Stimulated activated CD4-positive, alpha-beta T cell treated with anti-CD3 and anti-CD28 coated beads, TNF-alpha, amount 100 ng/mL, for 4 hours (primary cell): ENCODE measurements around the gene PTTG1IP.
A peak's percentile ranks its signal among the peaks of the same experiment; 100 is the strongest.

Experiments
- DNase-seq, 3 experiments: peaks; one replicate each; pipeline ENCODE4 v3.0.0-alpha.2; 2020; ENCODE audit warnings: low read depth in 3 of 3

PTTG1IP gene

DNA sequence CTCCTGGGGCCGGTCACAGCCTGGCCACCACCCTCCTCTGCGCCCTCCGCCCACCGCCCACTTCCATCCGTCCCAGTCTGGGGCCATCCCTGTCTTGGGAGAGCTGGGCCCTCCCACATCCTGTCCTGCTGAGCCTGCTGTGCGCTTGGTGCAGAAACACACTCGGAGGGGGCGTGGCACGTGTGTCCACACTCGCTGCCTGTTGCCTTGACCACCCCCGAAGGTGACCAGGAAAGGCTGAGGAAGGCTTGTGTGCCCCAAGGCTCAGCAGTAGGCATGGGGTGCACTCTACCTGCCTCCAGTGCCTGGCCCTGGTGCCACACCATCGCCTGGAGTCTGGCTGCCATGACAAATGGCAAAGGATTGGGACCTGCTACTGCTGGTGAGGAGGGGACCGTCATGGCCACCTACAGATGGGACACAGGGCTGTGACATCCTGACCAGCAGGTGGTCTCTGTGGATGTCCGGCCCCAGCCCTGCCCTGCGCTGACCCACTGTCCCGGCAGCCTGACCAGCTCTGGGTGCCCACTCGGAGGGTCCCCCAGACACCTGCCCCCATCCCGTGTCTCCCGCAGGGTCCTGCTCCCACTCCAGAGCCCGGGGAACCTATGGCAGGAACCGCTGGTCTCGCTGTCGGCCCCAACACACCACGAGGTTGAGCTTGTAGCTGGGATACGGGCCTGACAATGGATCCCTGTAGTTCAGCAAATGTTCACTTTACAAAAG, 23.2 kb upstream of the PTTG1IP start:
- DNase-seq = no peak

DNA sequence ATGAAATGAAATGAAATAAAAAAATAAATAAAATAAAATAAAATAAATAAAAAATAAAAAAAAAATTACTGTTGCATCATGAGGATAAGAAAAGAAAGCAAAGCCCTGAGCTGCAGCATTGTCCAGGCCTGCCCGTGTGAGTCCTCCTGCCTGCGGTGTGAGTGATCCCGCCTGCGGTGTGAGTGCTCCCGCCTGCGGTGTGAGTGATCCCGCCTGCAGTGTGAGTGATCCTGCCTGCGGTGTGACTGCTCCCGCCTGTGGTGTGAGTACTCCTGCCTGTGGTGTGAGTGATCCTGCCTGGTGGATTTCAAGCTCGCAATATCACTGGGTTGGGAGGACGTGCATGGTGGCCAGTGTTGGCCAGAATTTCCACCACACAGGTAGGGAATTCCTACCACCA, 22.4 kb upstream of the PTTG1IP start:
- DNase-seq = no peak

DNA sequence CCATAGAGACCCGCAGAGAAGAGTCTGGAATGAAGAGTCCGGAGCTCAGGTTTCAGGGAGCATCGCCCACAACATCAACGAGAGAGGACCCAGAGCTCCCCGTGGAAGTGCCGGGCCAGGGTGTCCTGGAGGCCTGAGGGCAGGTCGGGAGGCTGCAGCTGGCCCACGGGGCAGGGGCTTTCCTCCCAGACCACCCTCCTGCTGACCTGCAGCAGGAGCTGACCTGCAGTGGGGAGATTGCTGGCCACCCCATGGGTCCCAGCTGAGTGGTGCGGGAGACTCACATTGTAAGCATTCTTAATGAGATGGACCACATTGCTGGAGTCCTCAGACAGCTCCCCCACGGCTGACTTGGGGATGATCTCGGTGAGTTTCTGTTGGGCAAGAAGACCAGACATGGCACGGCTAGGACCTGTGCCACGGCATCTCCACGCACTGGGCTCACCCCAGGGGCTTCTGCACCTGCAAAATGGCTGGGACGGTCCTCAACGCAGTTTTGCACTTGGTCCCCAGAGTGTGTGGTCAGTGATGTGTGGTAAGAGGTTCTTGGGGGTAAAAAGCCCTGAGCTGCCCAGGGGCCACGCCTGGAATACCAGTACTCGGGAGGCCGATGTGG, 21.3 kb upstream of the PTTG1IP start:
- DNase-seq = no peak

DNA sequence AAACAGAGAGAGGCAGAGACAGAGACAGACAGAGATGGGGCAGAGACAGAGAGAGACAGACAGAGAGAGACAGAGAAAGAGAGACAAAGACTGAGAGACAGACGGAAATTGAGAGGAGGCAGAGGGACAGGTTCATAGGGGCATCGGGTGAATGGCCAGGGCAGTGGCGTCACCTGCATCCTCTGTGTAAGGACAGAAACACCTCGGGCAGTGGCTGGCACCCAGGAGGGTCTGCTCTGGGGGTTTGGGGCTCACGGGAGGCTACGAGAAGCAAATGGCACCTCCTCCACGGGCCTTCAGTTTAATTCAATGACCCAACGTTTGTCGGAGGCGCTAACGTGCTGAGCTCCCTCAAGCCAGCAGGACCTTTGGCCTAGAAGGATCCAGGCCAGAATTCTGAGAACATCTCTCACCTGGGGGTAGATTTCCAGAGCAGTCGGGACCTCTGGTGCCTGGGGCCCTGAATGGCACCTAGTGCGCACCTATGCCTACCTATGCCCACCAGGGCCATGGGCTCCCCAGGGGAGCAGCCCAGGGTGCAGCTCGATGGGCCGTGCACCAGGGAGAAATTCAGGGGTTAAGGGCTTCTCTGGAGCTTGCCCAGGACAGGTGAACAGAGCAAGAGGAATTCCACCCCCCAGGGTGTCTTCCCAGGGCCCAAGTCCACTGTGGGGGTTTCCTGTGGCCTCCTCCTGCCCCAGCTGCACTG, 20.6 kb upstream of the PTTG1IP start:
- DNase-seq = no peak

DNA sequence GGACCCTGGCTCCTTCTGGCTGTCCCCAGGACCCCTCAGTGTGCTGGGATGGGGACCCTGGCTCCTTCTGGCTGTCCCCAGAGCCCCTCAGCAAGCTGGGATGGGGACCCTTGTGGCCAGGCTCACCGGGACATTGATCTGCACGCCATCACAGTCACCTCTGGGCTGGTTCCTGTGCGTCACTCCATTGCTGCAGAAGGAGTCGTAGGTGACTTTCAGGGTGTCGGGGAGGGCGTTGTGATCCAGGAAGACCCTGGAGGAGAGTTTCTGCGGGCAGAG, 19.7 kb upstream of the PTTG1IP start:
- no peak for DNase-seq

DNA sequence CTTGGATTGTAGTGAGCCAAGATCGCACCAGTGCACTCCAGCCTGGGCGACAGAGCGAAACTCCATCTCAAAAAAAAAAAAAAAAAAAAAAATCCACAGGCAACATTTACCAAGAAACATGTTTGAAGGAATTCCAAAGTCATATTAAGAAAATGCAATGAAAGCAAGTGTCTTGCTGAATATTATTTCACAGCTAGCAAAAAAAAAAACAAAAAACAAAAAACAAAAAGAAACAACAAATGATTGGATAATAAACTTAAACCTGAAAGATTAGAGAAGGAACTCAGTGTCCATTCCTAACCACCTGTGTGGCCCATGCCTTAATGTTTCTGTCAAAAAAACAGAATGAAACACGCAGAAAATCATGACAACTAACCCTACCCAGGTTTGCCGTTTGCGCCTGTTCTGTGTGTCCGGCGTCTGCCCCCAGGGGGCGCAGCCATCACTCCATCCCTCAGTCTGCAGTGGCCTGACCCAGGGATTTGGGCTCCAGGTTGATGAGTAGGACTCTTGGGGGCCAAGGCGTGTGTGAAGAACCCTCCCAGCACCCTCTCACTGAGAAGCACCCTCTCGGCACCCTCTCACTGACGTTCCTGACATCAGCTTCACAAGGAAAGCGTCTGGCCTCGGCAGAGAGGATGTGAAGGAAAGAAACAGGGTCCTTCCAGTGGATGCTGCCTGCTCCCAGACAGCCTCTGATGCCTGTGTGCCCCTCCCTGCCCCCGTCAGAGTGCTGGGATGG, 19.2 kb upstream of the PTTG1IP start:
- peak; percentile 66 to 72 (median 69) for DNase-seq

DNA sequence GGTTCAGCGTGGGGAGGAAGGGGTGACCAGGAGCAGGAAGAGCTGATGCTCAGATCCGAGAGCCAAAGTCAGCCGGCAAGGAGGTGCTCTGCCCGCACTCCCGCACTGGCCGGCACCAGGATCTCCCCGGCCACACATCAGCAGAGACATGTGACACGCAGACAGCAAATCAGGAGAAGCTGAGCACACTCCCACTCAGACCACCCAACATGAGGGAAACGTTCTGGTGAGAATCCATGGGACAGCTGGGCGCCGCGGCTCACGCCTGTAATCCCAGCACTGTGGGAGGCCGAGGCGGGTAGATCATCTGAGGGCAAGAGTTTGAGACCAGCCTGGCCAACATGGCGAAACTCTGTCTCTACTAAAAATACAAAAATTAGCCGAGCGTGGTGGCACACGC, 18.6 kb upstream of the PTTG1IP start:
- no peak for DNase-seq

DNA sequence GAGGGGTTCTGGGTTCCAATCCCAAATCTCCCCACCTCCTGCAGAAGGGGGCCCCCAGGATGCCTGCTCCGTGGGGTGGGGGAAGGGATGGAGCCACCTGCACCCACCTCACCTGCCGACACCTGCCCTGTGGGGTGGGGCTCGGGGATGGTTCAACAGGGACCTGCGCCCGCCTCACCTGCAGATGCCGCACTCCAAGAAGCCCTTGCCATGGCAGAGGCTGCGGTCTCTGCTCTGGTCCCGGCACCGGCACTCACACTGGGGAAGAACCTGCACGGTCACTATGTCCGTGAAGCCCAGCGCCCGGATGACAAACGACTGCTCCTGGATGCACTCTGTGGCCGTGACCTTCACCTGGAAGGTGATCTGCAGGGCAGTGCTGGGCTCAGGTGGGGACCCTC, 18.1 kb upstream of the PTTG1IP start:
- DNase-seq = no peak

DNA sequence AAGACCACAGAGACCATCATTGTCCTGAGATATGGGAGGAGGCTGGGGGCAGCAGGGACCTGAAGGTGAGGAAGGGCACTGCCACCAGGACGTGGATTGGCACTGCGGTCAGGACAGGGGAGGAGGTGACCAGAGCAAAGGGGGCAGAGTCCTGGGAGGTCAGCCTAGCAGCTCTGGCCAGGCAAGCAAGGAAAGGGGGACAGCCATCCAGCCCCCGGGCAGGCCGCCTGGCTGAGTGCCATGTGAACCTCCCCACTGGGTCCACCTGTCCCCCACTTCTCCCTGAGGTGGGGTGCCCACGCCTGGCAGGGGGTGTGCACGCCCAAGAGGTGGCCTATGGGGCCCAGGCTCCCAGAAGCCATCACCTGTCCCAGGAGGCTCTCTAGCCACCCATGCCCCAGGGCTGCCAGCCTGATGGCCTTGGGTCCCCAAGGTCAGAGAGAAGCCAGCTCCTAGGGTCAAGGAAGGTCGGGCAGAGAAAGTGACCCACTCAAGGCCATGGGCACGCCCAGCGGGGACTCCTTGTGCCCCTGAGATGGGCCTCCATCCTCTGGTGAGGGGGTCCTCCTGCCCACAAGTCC, 17.6 kb upstream of the PTTG1IP start:
- no peak for DNase-seq

DNA sequence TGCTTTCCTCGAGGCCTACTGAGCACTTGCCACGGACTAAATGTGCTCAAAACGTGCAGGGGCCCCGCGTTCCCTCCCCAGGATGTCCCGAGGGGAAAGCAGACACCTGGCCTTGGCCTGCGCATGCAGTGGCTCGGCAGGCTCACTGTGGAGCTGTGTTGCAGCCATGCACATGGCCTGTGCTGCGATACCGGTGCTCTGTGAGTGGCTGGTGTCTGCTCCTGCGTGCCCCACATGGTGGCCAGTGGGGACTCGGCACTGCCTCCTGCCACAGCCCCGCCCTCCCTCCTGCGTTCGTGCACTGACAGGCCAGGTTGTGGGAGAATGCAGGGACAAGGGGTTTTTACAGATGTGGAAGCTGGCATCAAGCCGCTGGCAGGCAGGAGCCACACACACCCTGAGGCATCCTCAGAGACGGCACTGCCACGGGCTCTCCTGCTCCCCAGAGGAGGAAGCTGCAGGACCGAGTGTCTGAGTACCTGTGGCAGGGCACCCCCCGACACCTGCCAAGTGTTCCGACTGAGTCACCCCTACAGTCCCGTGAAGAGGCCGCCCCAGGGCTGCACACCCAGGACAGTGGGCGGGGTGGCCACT, 16.9 kb upstream of the PTTG1IP start:
- DNase-seq = no peak

DNA sequence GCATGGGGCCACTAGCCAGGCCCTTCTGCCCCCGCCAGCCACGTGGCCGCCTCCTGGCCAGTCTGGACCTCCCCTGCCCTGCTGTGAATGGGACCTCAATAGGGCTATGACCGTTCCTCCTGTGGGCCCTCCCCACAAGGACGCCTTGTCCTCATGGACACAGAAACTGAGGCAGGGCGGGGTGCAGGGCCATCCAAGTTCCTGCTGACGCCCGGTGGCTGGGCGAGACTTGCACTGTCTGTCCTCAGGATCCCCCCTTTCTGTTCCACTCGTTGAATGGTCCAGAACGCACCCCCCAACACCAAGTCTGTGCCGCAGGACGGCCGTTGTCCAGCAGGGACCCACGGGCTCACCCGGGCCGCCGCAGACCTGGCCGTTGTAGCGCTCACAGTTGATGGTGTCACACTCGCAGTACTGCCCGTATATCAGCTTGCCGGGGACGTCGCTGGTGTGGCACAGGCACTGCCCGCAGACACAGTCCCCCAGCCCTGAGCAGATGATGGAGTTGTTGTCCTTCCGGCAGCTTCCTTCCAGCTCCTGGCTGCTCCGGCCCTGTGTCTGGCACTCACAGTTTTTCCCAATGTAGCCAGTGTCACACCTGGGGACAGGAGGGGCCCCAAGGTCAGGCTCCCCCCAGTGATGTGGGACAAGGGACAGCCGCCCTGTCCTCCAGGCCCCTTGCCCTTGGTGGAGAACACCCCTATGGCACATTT, 16.3 kb upstream of the PTTG1IP start:
- DNase-seq = no peak

DNA sequence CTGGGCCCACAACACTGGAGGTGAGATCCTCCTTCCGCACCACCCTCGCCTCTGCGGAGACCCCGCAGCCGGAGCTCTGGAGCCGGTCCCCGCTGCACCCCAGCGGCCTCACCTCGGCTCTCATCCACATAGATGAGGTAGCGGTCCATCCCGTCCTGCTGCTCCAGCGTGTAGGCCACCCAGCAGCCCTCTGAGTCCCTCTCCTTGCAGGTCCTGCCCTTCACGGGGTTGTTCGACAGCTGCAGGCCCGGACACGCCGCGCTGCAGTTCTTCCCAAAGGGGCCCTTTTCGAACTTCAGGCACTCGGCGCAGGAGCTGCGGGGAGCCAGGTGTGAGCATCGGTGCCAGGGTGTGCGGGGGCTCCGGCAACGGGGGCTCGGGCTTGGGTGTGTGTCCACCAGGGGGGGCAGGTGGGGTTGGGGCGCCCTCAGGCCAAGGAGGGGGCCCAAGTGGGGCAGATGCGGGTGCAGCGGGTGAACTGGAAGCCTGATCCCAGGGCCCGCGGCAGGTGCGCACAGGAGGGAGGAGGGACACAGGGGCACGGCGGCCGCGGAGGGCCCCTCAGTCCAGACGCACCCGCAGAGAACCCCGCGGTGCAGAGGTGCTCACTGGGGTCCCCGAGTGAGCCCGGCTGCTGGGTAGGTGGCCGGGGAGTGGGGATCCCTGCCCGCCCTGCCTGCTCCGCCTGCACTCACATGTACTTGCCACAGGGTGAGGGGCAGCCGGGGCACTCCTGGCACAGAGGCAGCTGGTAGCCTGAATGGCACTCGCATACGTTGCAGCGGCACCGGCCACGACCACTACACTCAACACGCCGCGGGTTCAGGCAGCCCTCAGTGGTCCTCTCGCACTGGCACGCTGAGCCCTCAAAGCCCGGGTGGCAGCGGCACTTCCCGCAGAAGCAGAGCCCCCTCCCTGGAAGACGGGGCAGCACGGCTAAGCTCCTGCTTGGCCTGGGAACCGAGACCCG, 15.4 kb upstream of the PTTG1IP start:
- DNase-seq = no peak

DNA sequence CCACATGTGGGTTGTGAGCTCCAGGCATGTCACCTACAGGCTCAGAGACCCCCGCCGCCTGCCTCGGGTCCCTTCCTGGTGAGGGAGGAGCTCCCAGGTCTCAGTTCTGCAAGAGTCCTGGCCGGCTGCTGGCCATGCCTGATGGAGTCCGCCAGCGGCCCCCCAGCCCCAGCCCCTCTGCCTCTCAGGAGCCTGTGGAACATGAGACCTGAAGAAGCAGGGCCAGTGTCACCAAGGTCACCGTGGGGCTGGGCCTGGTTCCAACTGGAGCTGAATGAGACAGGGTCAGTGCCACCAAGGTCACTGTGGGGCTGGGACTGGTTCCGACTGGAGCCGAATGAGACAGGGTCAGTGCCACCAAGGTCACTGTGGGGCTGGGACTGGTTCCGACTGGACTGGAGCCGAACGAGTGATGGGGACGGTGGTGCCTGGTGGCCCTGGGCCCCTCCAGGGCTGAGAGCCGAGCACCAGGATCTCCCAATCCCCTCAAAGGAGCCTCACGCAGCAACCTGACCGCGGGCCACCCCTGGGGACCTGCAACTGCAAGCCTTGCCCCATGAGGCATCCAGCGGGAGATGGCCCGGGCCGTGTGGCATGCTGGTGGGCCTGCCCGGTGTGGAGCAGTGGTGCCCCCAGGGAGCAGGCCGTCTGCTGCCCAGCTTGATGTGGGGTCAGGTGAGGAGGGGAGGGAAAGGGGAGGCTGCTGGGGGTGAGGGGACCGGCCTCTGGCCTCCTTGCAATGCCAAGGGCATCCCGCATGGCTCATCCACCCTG, 14.5 kb upstream of the PTTG1IP start:
- DNase-seq = no peak

DNA sequence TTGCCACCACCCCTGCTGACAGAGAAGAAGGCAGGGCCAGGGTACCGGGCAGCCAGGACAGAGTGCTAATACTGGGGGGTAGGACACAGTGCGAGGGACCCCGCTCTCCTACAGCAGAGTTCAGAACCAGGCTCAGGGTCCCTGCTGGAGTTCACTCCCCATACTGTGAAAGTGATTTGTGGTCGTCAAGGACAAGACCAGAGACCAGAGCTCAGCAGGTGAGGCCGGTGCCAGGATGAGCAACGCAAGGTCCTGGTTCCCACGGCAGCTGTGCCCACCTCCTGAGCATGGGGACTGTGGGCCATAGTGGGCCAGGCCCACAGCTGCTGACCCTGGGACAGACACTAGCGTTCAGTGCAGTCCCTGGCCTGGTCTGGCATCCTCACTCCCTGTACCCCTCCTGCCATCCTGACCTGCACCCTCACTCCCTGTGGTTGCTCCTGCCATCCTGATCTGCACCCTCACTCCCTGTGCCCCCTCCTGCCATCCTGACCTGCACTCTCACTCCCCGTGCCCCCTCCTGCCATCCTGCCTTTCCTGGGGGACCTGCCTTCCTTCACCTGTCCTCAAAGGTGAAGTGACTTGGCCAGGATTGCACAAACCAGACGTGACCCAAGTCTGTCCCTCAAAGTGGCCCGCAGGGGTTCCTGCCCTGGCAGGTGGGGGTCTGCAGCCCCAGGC, 13.8 kb upstream of the PTTG1IP start:
- no peak for DNase-seq

DNA sequence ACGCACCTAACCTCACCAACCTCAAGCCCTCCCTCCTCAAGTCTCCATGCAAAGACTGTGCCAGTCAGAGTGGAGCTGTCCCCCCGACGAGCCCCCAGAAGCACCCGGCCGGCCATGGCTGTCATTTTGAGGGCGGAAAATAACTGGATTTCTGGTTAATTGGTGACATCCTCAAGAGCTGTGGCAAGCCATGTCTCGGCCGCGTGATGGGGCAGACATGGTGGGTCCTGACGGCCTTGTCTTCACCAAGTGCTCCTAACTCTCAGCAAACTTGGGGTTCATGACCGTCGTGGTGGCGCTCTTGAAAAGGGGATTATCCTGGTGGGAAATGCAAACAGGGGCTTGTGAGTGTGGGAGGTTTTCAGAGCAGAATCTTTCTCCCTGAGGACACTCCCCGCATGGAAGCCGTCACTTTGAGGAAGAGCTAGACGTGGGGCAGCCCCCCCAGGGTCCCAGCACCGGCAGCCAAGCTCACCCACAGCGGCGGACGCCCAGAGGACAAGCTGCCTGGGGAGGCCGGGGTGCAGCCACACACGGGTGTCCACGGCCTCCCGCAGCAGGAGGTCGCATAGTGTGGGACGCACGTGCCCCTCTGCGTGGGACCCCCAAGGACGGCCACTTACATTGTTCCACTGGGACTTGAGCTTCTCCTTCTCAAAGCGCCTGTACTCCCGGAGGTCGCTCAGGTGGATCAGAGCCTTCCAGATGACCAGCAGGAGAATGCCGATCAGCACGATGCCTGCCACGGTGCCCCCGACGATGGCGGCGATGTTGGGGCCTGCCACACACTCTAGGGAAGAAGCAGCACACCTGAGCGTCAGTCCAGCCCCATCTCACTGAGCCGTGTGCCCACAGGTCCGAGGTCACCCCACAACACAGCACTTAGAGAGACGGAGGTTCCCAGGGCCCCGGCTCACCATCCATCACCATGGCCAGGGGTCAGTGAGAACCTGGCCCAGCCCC, 12.9 kb upstream of the PTTG1IP start:
- DNase-seq = no peak

DNA sequence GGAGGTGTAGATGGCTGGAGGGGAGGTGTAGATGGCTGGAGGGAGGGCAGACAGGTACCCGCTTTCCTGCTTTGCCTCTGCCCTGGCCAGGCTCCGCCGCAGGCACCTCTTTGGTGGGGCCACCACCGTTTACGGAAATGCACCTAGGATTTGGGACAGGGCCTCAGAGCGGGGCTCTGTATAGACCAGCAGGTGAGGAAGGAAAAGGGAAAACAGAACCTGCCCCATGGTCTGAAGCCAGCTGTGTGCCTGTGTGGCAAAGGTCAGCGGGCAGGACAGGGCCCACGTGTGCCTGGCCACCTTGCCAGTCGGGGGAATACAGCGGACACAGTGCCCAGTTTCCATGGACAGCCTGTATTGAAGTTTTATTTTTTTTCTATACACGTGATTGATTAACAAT, 12.1 kb upstream of the PTTG1IP start:
- DNase-seq = no peak

DNA sequence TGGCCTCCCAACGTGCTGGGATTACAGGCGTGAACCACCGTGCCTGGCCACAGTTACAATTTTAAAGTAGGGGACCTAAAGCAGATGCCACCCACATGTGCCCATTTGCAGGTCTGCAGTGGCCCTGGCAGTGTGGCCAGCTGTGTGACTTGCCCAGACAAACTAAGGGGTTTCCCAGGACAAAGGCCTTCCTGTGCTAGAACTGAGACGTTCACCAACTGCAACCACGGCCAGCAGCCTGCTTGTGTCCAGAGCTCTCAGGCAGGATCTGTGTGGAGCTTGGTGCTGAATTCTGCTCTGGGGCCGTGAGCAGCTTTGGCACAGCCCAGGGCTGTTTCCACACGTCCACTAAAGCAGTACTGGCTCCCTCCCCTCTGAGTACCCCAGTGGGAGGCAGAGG, 10.6 kb upstream of the PTTG1IP start:
- no peak for DNase-seq

DNA sequence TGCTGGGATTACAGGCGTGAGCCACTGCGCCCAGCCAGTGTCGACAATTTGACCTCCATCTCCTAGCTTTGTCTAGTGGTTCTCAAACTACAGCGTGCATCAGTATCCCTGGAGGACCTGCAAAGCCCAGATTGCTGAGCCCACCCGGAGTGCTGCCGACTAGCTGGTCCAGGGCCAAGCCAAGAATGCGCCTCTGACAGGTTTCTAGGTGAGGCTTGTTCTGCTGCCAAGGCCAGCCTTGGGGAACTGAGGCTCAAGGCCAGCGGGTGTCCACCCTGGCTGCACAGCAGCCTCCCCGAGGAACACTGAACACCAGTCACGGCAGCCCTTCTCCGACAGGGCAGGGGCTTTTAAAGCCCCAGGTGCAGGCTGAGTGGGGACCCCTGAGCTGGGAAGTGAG, 9.8 kb upstream of the PTTG1IP start:
- DNase-seq = no peak
